ENCODE measurements around the gene CUBN. TPM values are rescaled to one million over a fixed set of nuclear protein-coding genes. Genes with fewer than 3 reads are reported as not detected.

Gene CUBN
- total RNA-seq, 2 donors from 2014 or later = 0.37 to 0.42 TPM

DNA sequence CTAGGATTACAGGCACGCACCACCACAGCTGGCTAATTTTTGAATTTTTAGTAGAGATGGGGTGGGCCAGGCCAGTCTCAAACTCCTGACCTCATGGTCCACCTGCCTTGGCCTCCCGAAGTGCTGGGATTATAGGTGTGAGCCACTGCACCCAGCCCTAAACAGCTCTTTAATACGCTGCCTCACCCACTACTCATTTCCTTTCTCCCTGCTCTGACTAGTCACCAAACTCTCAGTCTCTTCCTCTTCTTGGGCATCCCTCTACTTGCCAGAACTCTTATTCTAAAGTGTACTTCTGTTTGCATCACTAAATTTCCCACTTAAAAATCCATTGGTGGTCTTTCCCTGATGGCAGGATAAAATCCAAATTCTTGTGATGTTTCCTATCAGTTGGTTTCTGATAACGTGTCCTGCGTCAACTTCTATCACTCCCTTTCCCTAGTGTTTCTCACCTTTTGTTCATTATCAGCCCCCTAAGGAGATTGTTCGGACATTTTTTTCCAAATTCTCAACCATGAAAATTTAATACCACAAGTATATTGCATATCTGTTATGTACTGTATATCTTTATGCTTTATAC lies 124.7 kb downstream of the CUBN start:
- no peak for DNase-seq
- intact Hi-C loops (cut with DNase I, micrococcal nuclease) = no loop called here

DNA sequence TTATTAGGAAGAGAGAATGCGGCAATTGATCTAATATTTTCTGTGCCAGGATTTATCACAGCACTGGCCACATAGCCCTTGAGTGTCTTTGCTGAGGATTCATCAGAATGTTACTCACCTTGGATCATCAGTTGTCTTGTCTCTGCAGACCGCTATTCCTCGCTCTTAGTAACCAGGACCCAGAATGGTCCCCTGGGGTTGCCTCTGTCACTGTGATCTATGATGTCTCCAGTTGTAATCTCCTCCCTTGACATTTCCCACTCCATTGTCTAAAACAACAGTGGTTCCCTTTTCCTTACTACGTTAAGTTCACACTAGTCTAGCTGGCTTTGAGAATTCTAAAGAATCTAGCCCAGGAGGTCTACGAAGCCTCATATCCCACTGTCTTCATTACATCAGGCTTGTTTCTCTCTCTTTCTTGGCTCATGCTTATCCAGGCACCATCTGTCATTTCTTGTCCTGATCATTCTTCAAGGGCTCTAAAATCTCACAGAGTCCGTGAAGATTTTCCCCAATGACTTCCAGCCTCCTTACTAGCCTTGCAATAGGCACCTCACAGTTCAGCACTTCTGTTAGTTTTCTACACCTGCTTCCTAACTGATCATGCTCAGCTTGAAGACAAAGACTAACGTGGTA lies 125.8 kb downstream of the CUBN start:
- intact Hi-C loops (cut with DNase I, micrococcal nuclease) = no loop called here
- ATAC-seq = no peak
- DNase-seq = no peak

More for the DNA sequence above, 124.7 kb downstream of the CUBN start:
- ATAC-seq = no peak

DNA sequence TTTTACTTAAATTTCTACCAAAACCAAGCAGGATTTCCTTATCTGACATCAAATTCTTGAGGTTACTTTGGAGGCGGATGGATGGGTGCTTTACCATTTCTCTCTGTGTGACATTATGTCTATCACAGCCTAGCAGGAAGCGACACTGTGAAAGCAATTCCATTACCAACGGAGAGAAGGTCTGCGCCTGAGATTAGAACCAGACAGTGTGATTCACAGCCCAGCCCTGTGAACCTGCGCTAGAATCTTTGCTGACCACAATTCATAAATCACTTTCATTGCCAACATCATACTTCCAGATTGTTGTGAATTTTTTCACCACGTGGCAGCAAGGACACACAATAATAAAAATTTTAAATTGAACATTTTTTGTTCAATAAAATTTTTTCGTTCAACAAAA lies 126.5 kb downstream of the CUBN start:
- intact Hi-C loops (cut with DNase I, micrococcal nuclease) = no loop called here
- DNase-seq = no peak
- ATAC-seq = no peak

DNA sequence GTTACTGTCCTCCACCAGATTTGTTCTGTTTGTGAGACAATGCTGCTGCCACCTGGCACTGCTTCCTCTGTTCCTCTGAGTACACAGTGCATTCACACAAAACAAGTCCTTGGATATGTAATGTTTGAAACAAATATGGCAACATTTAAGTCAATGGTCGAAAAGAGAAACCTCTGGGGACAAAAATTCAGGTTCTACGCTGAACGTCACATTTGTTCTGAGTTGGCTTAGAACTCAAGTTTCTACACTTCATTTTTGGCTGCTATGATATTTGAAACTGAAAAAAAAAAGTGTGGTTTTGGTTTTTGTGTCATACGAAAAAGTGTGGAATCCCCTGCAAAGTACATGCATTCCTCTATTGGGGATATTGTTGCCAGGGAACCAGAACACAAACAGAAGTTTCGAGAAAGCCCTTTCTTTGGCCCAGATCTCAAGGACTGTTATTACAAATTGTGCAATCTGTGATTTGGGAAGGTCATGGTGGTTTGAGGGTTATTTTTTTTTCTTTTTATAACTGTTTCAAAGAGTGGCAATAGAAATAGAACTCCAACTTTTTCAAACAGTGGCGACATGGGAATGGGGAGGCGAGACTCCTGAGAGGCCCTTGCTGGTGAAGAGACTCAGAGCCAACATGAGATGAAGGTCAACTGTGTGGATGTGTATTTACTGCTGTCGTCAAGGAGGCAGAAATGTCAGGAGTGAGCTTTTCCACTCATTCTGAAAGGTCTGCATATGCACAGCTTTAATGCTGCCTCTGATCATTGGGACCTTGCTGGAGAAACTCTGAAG lies 127.5 kb downstream of the CUBN start:
- DNase-seq (no peak), ATAC-seq (no peak)
- intact Hi-C loops (cut with DNase I, micrococcal nuclease) = no loop called here

DNA sequence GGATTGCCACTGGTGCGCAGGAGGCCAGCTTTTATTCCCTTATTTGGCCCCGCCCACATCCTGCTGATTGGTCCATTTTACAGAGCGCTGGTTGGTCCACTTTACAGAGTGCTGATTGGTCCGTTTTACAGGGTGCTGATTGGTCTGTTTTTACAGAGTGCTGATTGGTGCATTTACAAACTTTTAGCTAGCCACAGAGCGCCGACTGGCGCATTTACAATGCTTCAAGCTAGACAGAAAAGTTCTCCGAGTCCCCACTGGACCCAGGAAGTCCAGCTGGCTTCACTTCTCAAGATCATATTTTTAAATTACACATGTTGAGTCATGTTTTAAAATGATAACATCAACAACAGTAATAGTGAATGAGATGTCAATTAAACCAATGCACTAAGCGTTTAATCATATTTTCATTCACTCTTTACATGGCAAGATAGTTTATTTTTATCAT lies 128.3 kb downstream of the CUBN start:
- intact Hi-C loops (cut with DNase I, micrococcal nuclease) = no loop called here
- no peak for ATAC-seq
- DNase-seq = no peak

DNA sequence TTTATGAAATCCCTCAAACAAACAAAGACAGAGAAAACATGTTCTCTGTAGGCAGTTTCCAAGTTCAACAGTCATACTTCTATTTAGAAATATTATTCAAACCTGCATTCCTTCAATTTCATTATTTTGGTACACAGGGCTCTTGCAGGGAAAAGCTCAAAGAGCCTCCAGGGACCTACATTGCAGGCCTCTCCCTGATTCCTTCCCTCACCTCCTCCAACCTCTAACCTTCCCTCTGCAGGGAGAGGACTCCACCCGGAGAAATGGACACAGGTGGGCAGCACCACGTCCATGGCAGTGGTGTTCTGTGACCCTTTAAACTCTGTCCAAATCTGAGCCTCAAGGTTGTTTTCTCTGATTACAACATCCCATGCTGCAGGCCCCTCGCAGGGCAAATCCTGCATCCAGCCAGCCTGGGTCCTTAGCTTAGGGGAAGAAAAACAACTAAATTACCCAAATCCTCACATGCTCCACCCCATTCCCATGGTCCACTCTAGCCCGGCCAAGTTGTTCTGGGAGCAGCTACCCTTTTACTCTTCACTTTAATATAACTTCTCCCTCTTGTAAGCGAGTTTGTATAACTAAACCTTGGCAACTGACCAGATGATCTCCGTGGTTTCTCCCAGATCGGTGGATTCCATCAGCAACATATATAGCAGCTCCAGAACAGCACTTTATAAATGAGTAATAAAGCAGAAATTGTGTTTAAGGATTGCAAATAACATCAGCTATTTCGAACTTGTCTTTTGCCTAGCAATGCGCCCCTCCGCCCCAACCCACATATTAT lies 129.8 kb downstream of the CUBN start:
- DNase-seq (no peak), ATAC-seq (no peak)
- intact Hi-C loops (cut with DNase I, micrococcal nuclease) = no loop called here

DNA sequence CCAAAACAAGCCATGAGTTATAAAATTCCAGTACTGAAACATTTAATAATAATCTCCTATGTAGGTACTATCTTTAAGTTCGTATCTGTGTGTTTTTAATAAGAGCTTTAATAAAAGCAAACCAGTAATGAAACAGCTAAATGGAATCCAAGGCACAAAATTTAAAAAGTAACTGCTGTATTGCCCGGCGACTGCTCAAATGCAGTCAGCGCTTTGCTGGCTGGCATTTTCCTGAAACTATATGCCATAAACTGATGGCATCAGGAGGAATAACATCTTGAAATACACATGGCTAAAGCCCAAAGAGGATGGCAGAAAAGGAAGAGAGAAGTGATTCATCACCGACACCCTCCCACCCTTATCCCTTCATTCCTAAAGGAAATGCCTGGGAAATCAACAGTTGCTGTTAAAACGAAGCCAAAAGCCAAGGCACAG lies 133.1 kb downstream of the CUBN start:
- no peak for DNase-seq
- no peak for ATAC-seq
- intact Hi-C loops (cut with DNase I, micrococcal nuclease) = no loop called here

DNA sequence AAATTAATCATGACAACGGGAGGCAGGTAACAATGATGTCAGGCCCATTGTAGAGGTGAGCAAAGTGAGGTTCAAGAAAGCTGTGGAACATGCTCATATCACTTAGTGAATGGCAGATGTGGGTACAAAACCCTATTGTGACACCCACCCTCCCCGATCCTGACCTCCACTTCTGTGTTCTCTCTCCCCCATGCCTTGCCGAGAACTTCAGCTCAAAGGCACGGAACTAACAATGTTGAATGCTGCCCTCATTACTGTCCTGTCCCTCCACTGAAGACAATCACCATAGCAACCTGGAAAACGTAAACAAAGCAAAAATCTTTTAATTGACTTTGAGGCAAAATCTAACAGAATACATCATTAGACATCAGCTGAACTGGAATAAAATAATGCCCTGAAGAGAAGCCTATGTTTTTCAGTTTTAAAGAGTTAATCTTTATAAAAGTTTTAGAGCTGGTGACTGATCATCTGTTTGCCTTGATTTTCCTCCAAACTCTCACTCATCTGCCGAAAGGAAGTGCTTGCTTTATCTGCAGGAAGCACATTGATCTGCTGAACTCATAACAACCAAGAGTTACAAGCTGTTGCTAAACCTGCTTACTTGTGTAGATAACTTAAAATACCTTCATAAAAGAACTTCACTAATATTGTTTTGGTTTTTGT lies 133.6 kb downstream of the CUBN start:
- ATAC-seq (no peak), DNase-seq (no peak)
- intact Hi-C loops (cut with DNase I, micrococcal nuclease) = no loop called here

DNA sequence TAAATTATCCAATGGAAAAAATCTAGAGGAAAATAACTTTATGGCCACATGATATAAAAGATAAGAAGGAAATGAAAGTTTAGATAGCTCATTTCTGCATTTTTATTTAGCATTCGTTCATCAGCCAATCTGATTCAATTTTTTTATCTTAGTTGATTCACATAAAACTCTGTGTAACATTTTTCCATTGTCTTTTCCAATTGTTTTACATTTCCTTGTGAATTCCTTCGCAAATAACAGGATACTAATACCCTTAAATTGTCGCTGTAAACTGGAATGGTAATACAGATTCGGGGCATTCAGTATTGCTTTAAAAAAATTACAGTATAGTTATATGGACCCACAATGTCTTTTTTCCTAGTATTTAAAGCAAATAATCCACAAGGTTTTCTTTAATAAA lies 136.4 kb downstream of the CUBN start:
- intact Hi-C loops (cut with DNase I, micrococcal nuclease) = no loop called here
- DNase-seq = no peak
- no peak for ATAC-seq

DNA sequence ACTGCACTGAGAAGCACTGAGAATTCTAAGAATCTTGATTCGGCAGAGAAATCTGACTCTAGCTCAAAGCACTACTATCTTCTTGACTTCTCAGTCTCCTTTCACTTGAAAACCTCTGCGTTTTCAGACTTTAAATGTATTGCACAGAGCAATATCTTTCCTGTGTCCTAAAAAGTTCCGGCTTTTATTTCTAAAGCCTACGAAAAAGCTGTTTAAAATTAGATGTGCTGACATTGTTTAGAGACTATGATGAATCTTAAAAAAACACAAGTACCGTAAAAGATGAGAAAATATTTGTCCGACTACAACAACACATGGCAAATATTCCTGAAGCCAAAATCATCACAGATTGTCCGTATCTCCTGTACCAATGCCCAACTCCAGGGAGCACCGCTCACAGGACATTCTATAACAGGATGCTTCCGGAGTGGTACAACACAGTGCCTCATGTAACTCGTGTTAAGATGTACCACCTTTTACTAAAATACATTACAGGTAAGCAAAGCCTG lies 136.9 kb downstream of the CUBN start:
- intact Hi-C loops (cut with DNase I, micrococcal nuclease) = no loop called here
- DNase-seq (no peak), ATAC-seq (no peak)

DNA sequence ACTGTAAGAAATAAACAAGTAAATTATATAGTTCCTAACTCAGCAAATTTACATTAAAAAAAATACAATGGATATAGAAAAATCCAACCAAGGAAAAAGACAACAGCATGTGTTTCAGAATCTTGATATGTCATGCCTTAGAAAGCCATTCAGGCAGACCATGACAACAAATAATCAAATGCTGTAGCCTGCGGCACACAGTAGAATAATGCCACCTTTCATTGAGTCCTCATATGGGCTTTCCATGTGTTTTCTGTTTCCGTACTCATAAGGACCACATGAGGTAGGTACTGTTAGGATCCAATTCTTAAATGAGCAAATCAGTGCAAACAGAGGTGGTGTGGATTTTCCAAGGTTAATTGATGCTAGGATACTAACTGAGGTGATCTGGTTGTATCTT lies 138.6 kb downstream of the CUBN start:
- DNase-seq (no peak), ATAC-seq (no peak)
- intact Hi-C loops (cut with DNase I, micrococcal nuclease) = no loop called here

DNA sequence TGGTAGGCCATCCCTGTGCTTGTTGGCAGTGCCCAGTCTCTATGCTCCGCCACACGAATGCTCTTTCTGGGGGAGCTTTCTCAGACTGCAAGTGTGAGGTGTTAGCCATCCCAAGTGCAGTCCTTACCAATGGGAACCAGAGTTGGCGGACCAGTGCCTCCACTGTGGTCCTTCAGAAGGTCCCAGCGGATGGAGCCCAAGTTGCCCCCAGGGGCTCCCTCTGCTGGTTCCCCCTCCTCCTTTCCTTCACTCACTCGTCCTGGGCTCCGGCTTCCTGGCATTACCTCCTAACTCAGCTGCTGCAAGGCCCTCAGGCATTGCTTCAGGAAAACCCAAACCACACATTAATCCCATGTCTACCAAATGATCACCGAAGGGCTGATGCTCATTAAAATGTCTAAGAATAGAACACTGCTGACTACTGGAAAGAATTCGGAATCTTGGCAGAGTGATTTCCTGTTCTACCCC lies 139.8 kb downstream of the CUBN start:
- intact Hi-C loops (cut with DNase I, micrococcal nuclease) = no loop called here
- DNase-seq (no peak), ATAC-seq (no peak)

DNA sequence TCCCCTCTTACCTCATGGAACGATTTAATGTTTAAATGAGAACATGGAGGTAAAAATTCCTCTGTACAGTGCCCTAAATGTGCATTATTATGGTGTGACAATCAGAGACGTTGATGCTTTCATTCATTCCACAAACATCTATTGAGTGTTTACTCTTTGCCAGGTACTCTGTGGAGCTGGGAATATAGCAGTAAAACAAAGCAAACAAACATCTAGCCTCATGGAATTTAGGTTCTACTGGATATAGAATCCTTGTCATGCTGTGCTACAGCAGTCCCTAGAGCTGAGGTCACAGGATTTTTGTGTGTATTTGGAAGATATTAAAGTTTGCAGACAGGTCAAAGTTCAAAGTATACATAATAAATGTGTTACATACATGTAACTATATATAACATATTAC lies 140.7 kb downstream of the CUBN start:
- intact Hi-C loops (cut with DNase I, micrococcal nuclease) = no loop called here
- ATAC-seq = no peak
- DNase-seq = no peak

DNA sequence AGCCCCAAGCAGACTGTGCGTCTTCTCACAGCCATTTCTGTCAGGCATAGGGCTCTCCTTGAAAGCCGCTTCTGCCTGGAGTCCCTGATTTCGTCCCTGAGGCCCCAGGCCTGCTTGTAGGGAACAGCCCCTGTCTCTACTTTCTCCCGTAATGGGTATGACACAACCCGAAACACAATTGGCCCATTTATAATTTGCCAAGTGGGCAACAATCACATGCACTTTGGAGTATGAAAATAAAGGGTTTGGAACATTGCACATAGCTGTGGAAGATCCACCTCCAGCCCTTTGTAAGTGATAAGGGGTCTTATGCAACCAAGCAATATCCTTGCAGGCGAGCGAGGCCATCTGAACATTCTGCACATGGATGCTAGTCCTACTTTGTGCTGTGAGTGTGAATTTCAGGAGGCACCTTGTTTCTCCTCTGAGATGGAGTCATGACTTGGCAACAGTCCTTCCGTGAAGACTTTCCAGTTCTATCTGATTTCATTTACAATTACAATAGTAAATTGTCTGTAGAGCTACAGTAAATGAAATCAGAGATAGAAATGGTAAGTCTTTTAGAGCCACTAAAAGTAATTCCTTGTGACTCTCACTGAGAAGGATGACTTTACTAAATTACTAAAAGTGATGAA lies 141.5 kb downstream of the CUBN start:
- intact Hi-C loops (cut with DNase I, micrococcal nuclease) = no loop called here
- ATAC-seq = no peak
- no peak for DNase-seq

DNA sequence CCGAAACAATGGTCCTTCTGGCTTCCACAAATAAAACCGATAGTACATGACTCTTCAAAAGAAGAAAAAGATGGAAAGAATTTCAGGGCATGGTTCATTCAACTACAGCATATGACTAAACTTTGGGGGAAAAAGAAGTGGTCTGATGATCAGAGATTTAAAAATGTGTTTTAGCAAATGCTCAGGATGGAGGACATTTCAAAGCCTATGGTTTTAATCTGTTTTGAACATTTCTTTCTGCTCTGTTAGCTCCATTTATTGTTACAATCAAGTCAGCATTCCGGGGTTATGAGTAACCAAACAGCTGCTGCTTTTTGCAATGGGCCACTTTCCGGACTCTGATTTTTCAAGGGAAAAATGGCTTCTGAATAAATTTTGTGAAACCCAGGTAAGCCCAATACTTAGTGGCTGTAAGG lies 142.4 kb downstream of the CUBN start:
- DNase-seq = no peak
- intact Hi-C loops (cut with DNase I, micrococcal nuclease) = no loop called here
- ATAC-seq = no peak

DNA sequence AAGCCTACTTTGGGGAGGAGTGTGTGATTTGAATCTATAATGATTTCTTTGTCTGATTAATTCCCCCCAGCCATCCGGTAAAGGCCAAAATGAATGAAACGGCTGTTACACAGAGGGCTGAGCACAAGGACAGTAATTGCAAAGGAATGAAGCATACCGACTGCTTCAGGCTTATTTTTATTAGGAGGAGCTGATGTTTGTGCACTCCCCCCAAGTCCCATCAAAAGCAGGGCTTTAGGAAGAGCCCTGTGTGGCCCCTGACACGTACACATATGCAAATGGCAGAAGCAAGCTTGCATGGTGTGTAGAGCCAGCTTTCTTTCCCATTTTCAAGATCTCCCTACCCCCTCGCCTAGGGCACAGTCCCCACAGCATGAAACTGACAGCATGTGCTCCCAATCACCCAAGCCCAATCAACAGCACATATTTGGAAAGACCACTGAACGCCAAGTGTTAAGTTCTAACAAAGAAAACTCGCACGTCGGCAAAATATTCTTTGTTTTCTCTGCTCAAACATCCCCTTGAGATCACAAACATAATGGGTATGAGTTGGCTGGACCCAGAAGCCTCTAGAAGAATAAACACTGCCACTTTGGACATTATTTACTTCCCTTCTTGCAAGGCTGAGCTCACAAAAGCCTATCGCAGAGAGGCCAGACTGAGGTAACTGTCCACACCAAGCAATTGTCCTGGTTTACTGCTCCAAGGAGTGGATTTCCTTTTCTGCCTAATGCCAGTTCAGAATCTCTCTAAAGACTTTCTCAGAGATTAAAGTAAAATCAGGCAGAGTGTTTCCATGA lies 143.0 kb downstream of the CUBN start:
- ATAC-seq = no peak
- intact Hi-C loops (cut with DNase I, micrococcal nuclease) = no loop called here
- DNase-seq = no peak

DNA sequence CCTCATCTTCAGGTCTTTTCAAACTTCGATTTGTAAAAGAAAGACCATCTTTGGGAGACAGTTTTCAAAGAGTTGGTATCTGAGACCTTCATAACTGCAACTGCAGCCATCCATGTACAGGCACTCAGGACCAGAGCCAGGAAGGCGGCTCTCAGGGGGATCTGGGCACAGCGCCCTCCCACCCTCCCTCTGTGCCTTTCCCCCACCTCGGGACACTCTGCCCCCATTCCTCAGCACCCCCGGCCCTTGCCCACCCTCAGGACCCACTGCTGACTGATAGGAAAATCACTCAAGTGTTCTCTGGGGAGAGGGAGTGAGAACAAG lies 143.6 kb downstream of the CUBN start:
- DNase-seq = no peak
- ATAC-seq = no peak
- intact Hi-C loops (cut with DNase I, micrococcal nuclease) = no loop called here

DNA sequence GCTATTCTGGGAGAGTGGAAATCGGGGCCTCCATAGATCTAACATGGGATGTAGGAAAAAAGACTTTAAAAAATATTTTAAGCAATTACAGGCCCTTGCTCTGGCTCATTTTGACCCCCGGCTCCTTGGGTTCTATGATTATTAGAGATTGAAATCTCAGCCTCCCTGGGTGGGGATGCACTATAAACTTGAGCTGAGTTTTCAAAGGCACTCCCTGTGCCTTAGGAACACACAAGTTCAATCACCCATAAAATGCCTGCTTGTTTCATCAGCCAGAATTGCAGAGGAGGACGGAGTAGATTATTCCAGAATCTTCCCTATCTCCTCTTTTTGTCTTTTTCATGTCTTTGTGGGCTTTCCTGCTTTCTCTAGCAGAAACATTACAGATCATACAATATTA lies 145.4 kb downstream of the CUBN start:
- ATAC-seq = no peak
- DNase-seq = no peak
- intact Hi-C loops (cut with DNase I, micrococcal nuclease) = no loop called here

Measured in left colon (tissue), 2 donors.